DOHH2 (cell line): ENCODE measurements around the gene MED31.

Experiments
- H3F3A ChIP-seq: fragments of 200-600 bp; sonication (generic), shearing (Covaris generic); 2 replicates; pipeline ENCODE4 v1.6.0; 2016; ENCODE audit warnings: antibody characterized with exemption, mild to moderate bottlenecking; ENCODE audit not compliant: control insufficient read depth, insufficient read depth
- H3K27ac ChIP-seq: fragments of 200-600 bp; sonication (generic); 2 replicates; pipeline ENCODE4 v1.5.1; 2014; ENCODE audit warnings: low read depth, mild to moderate bottlenecking, low read length, moderate library complexity
- H3K27me3 ChIP-seq: fragments of 200-600 bp; sonication (generic); 2 replicates; pipeline ENCODE4 v1.6.1; 2014; ENCODE audit warnings: mild to moderate bottlenecking, low read length, mixed read lengths; ENCODE audit not compliant: control insufficient read depth
- H3K36me3 ChIP-seq: fragments of 200-600 bp; sonication (generic); 2 replicates; pipeline ENCODE4 v1.6.1; 2014; ENCODE audit warnings: mild to moderate bottlenecking, low read length, moderate library complexity, mixed read lengths; ENCODE audit not compliant: control insufficient read depth
- H3K4me1 ChIP-seq: fragments of 200-600 bp; sonication (generic); 2 replicates; pipeline ENCODE4 v1.6.1; 2014; ENCODE audit warnings: mild to moderate bottlenecking, low read length, mixed read lengths; ENCODE audit not compliant: control insufficient read depth
- H3K4me2 ChIP-seq: fragments of 200-600 bp; sonication (generic); 2 replicates; pipeline ENCODE4 v1.6.0; 2014; ENCODE audit warnings: mild to moderate bottlenecking, low read length, moderate library complexity
- H3K4me3 ChIP-seq: fragments of 200-600 bp; sonication (generic); 2 replicates; pipeline ENCODE4 v1.5.1; 2014; ENCODE audit warnings: mild to moderate bottlenecking, low read length, mixed read lengths
- H3K79me2 ChIP-seq: fragments of 200-600 bp; sonication (generic); 2 replicates; pipeline ENCODE4 v1.6.1; 2014; ENCODE audit warnings: mild to moderate bottlenecking, low read length, mixed read lengths; ENCODE audit not compliant: control insufficient read depth
- H3K9me2 ChIP-seq: fragments of 200-600 bp; sonication (generic); replicated peaks from 2 replicates; pipeline ENCODE4 v1.6.1; 2014; ENCODE audit warnings: mild to moderate bottlenecking, low read length, mixed read lengths; ENCODE audit not compliant: control insufficient read depth
- H3K9me3 ChIP-seq: fragments of 200-600 bp; sonication (generic); 2 replicates; pipeline ENCODE4 v1.6.1; 2014; ENCODE audit warnings: antibody characterized with exemption, low read length, mixed read lengths; ENCODE audit not compliant: control insufficient read depth, insufficient read depth
- H4K20me1 ChIP-seq: fragments of 200-600 bp; sonication (generic); 2 replicates; pipeline ENCODE4 v1.6.0; 2014; ENCODE audit warnings: low read depth, mild to moderate bottlenecking, antibody characterized with exemption, low read length, moderate library complexity; ENCODE audit not compliant: control insufficient read depth, insufficient read depth
- CTCF ChIP-seq: fragments of 200-600 bp; sonication (generic); IDR thresholded peaks from one replicate; pipeline ENCODE4 v1.5.1; 2014; ENCODE audit warnings: antibody characterized with exemption, mild to moderate bottlenecking, low read depth, low read length; ENCODE audit not compliant: poor library complexity, severe bottlenecking
- EZH2phosphoT487 ChIP-seq: fragments of 200-600 bp; sonication (generic); IDR thresholded peaks from 2 replicates; pipeline ENCODE4 v1.6.1; 2017; ENCODE audit warnings: borderline replicate concordance, mild to moderate bottlenecking, antibody characterized with exemption, low read length, moderate library complexity, mixed read lengths

The MED31 gene

GRCh38 chr17:6688944-6689343, 37.5 kb upstream of the MED31 start:
- H3K9me2 ChIP-seq = no peaks in the 10 kb centered on the region
- H3K36me3 ChIP-seq = no peaks in the 10 kb centered on the region
- no peak overlapping the region for H3K4me2 ChIP-seq
- no peak overlapping the region for H3K4me3 ChIP-seq
- H4K20me1 ChIP-seq = no peaks in the 10 kb centered on the region
- no peaks in the 10 kb centered on the region for H3K79me2 ChIP-seq
- H3K9me3 ChIP-seq = no peaks in the 10 kb centered on the region
- 0 out of 2 replicates have a peak, but pooled peaks cover 3% of the 10 kb centered on the region for H3K27me3 ChIP-seq
- no peaks in the 10 kb centered on the region for H3F3A ChIP-seq
- H3K4me1 ChIP-seq = no peaks in the 10 kb centered on the region
- no peak overlapping the region for H3K27ac ChIP-seq
- TF ChIP-seq CTCF = no peak
- TF ChIP-seq EZH2phosphoT487 = no peak

DNA sequence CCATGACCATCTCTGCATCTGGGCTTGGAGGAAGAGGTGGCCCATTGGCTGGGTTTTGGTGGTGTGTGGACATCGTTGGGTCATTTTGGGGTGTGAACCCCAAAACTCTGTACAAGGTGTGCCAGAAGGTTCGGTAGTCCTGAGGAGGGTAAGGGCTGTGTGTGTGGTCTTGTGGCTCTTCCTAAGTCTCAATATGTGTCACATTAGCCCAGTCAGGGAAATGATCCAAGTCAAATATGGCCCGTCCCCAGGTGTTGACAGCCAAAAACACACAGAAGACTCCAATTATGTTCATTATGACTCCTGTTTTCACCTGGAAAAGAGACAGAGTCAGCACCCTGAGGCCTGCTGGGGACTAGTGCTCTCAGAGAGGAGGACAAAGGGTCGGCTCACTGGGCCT, 34.6 kb upstream of the MED31 start:
- Histone ChIP-seq H3K4me1 (no peaks in the 10 kb centered on the region), H3K9me2 (no peaks in the 10 kb centered on the region), H4K20me1 (no peaks in the 10 kb centered on the region), H3K36me3 (no peaks in the 10 kb centered on the region), H3F3A (no peaks in the 10 kb centered on the region), H3K4me3 (no peak overlapping the region), H3K4me2 (no peak overlapping the region), H3K27ac (no peak overlapping the region), H3K27me3 (0 out of 2 replicates have a peak, but pooled peaks cover 3% of the 10 kb centered on the region), H3K9me3 (no peaks in the 10 kb centered on the region), H3K79me2 (no peaks in the 10 kb centered on the region)
- TF ChIP-seq CTCF (no peak), EZH2phosphoT487 (no peak)

DNA sequence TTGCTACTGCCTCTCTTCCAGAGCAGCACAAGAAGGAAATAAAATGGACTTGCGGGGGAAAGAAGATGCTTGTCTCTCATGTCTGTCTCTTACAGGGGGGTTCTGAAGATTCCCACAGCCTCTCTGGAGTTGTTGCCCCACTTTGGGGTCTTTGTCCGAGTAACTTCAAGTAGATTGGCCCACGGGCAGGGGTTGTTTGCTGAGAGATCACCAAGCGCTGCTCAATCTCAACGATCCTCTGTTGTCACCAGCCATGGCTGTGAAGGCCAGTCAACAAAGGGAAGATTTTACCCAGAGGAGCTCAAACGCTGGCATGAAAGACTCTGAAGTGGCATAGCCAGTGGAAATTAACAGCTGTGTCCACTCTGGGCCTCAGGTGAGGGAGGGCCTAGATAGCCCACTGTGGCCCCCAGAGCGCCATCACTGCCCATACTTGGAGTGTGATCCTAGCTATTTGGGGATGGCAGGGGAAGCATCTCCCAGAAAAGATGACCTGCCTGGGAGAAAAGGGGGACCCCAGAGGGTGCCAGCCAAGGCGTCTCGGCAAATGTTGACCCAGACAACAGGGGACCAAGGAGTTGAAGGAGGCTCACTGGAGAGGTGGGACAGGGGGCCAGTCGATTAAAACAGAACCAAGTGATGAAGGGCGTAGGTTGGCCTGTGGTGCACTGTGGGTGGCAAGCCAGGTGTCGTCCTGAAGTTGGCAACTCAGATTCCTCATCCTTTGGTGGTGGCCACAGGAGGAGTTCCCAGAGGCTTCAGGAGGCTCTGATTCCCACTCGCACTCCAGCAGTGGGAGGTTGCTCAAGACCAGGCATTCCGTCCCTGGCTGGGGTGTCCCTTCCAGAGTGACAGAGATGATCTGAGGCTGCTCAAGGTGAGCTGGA, 33.7 kb upstream of the MED31 start:
- no peak overlapping the region for H3K4me3 ChIP-seq
- no peaks in the 10 kb centered on the region for H4K20me1 ChIP-seq
- no peak for TF ChIP-seq CTCF
- TF ChIP-seq EZH2phosphoT487 = no peak
- no peaks in the 10 kb centered on the region for H3K4me1 ChIP-seq
- no peaks in the 10 kb centered on the region for H3K79me2 ChIP-seq
- no peaks in the 10 kb centered on the region for H3K9me2 ChIP-seq
- 0 out of 2 replicates have a peak, but pooled peaks cover 3% of the 10 kb centered on the region for H3K27me3 ChIP-seq
- H3K4me2 ChIP-seq = no peak overlapping the region
- H3K36me3 ChIP-seq = no peaks in the 10 kb centered on the region
- no peaks in the 10 kb centered on the region for H3K9me3 ChIP-seq
- no peaks in the 10 kb centered on the region for H3F3A ChIP-seq
- no peak overlapping the region for H3K27ac ChIP-seq
